HG03442 (cell line): Measurements from ENCODE around the gene MYLIP.
A peak's percentile ranks its signal among the peaks of the same experiment; 100 is the strongest.

Experiments used
- ATAC-seq: cut with Tn5 transposase; IDR thresholded peaks from one replicate; pipeline ENCODE4 v1.9.1; 2021; ENCODE audit warnings: mild to moderate bottlenecking, moderate library complexity; ENCODE audit not compliant: unreplicated experiment

The MYLIP gene

DNA sequence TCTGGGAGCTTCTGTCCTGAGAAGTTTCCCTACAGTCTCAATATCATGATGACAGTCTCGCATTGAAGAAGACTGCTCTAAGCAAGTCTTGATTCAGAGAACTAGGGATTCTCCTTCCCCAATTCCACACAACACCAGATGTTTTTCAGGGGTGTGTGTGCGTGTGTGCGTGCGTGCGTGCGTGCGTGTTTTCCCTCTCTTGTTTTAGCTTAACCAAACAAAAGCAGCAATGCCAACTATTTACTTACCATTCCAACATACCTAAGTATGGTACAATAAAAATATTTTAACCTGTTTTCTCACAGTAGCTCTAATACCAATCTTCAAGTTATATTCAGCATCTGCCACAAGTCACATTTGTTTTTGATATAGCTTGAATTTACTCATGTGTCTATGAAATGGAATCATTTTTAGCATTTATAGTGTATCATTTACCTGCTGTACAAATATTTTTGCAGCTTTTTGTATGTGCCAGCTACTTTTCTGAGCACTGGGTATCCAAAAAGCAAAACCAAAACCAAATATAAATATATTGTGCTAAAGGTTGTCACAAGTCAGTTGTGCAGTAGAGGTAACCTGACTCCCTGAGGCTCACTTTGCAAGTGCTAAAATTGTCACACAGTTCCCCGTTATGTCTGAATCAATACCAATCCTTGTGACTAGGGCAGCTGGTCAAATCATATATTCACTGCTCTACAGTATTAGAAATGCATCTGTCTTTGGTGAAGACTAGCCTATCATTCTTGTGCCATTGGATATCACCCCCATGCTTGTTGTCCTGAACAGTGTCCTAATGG lies 21.7 kb upstream of the MYLIP start:
- no peak for ATAC-seq

- no peak for ATAC-seq
These were observed 20.5 kb upstream of the MYLIP start for GRCh38 chr6:16108419-16108818.

DNA sequence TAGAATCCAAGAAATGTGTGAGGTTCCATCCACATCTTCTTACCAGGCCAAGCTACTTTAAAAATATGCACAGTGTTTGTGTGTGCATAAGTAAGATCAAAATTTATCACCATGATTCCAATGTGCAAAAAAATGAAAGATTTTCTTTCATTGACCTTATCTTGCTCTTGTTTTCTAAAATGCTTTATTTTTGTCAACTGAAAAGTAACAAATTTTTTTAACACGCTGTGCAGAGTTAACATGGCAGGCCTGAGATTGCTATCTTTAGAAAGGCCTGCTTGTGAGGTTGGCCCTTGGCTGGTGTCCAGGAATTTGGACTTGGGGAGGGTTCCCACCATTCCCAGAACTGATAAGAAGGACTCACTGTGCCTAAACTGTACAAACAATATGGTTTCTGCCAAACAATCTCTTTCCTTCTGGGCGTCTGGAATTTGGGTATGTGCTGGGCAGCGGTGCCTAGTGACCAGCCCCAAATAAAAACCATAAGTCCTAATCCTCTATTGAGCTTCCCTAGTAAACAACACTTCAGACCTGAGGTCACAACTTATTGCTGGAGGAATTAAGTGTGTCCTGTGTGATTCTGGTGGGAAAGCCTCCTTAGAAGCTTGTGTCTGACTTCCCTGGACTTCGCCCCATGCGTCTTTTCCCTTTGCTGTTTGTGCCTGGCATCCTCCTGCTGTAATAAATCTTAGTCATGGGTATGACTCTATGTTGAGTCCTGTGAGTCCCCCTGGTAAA lies 19.8 kb upstream of the MYLIP start:
- no peak for ATAC-seq

GRCh38 chr6:16109659-16110305 lies 19.1 kb upstream of the MYLIP start:
- no peak for ATAC-seq

GRCh38 chr6:16118825-16119224 lies 10.1 kb upstream of the MYLIP start:
- no peak for ATAC-seq

GRCh38 chr6:16121339-16121738 lies 7.5 kb upstream of the MYLIP start:
- ATAC-seq = no peak

DNA sequence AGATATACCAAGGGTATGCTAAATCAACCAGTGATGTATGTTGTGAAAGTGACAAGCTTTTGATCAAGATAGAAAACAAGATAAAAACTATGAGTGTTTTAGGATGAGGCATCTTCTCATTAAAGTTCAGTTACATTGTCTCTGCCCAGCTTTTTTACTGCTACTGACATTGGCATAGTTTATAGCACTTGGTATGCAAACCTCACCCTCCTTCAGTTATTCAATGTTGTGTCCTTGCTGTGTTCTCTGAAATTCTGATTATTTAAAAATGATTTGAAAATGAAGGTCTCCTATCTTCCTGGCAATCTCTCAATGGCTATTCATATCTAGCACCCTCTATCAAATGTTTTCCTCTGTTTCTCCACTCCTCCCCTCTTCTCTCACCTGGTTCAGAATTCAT lies 6.7 kb upstream of the MYLIP start:
- ATAC-seq = no peak

- ATAC-seq = no peak
These were observed 4.4 kb upstream of the MYLIP start for GRCh38 chr6:16124198-16125180.

DNA sequence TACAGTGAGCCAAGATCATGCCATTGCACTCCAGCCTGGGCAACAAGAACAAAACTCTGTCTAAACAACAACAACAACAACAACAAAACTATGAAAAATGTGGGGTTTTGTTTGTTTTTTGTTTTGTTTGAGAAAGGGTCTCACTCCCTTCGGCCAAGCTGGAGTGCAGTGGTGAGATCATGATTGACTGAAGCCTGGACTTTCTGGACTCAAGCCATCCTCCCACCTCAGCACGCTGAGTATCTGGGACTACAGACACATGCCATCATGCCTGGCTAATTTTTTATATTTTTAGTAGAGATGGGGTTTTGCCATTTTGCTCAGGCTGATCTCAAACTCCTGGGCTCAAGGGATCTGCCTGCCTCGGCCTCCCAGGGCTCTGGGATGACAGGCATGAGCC lies 2.8 kb upstream of the MYLIP start:
- no peak for ATAC-seq

- ATAC-seq = no peak
These were observed 2.0 kb upstream of the MYLIP start for GRCh38 chr6:16126861-16127260.

- ATAC-seq = no peak
These were observed 1.4 kb upstream of the MYLIP start for GRCh38 chr6:16127471-16127870.

GRCh38 chr6:16129623-16130401 lies 926 bp downstream of the MYLIP start:
- peak; percentile 1 for ATAC-seq

DNA sequence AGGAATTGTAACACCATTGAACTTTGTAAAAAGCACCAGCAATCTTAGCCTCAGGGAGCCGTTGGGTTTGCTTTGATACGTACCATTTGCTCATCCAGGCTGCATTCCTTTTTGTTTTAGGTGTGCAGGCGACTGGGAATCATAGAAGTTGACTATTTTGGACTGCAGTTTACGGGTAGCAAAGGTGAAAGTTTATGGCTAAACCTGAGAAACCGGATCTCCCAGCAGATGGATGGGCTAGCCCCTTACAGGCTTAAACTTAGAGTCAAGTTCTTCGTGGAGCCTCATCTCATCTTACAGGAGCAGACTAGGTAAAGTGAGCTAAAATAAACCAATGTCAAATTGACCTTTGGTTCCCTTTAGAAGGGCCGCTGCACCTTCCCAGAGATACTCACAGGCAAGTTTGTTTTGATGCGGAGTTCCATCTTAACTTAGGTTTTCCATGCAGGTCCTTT lies 1.6 kb downstream of the MYLIP start:
- ATAC-seq = no peak

DNA sequence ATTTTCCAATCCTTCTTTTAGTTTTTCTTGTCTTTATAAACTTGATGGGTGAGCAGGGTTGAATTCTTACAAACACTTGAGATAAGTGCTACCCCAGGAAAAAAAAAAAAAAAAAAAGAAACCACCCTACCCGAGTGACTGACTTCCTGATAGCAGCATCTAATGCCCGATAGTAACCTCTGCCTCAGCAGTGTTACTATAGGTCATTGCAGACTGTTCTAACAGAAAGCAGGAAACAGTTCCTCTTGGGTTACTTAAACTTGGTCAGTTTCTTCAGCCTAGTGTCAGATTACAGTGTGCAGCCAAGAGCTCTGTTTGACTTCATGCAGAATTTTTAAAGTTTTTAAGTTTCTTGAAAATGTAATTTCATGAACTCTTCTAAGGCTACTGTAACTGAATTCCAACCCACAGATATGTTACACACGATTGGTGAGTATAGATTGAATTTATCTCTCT lies 2.1 kb downstream of the MYLIP start:
- ATAC-seq = peak; percentile 58

- ATAC-seq = no peak
These were observed 4.0 kb downstream of the MYLIP start for GRCh38 chr6:16132909-16133308.

- no peak for ATAC-seq
These were observed 5.5 kb downstream of the MYLIP start for GRCh38 chr6:16134430-16134829.

DNA sequence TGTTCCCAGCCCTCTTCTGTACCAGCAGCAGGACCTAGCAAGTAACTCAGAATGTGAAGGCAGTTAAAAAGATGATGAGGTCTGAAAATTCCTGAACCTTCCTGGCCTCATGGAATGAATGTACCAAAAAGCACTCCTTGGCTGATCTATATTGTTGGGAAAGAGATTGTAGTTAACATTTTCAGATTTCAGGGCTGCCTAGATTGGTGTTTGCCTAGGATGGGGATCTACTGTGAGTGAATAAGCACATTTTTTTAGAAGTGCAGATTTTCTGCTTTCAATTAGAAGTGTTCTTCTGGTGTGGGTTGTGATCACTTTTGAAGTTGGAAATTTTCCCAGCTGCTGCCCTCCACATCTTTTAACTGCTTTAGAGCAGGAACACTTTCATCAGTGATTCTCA lies 6.2 kb downstream of the MYLIP start:
- ATAC-seq = no peak

DNA sequence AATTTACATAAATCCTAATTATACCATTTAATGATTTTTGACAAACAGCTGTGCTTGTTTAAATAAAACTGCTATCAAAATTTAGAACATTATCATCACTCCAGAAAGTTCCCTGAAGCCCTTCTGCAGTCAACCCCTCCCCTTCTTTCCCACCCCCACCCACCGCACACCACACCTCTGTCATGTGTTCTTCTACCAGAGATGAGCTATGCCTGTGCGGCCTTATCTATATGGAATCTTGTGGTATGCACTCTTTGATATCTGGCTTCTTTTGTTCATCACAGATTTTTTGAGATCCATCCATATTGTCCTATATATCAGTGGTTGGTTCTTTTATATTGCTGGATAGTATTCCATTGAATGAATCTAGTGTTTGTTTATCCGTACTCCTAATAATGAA lies 7.2 kb downstream of the MYLIP start:
- no peak for ATAC-seq

GRCh38 chr6:16136621-16137450 lies 8.0 kb downstream of the MYLIP start:
- ATAC-seq = peak; percentile 39
